Uterus (tissue), 4 donors: ENCODE results near the gene HOXD12. TPM values are rescaled to one million over a fixed set of nuclear protein-coding genes. Genes with fewer than 3 reads are reported as not detected.

Source experiments
- DNase-seq, 2 donors: peaks; one replicate each; pipeline ENCODE4 v3.0.0-alpha.2; 2019 to 2020
- H3K27ac ChIP-seq, 2 donors: fragments of 200-600 bp; sonication (generic); 1 replicate in 1 of 2; 2 replicates in 1 of 2; pipeline ENCODE4 v1.5.1; 2016 to 2018
- H3K27me3 ChIP-seq, 2 donors: fragments of 200-600 bp; sonication (generic); one replicate each; pipeline ENCODE4 v1.5.1; 2018 to 2019; ENCODE audit warnings: control low read depth in 1 of 2
- H3K36me3 ChIP-seq, 2 donors: fragments of 200-600 bp; sonication (generic); one replicate each; pipeline ENCODE4 v1.5.1; 2019; ENCODE audit warnings: control low read depth in 1 of 2
- H3K4me1 ChIP-seq, 2 donors: fragments of 200-600 bp; sonication (generic); one replicate each; pipeline ENCODE4 v1.5.1; 2018 to 2019; ENCODE audit warnings: control low read depth in 1 of 2
- H3K4me3 ChIP-seq, 2 donors: fragments of 200-600 bp; sonication (generic); 1 replicate in 1 of 2; 2 replicates in 1 of 2; pipeline ENCODE4 v1.5.1; 2018 to 2019; ENCODE audit warnings: mild to moderate bottlenecking in 1 of 2
- H3K9me3 ChIP-seq, 2 donors: fragments of 200-600 bp; sonication (generic); one replicate each; pipeline ENCODE4 v1.5.1; 2019; ENCODE audit warnings: control low read depth in 1 of 2
- POLR2A ChIP-seq, 2 donors: fragments of 450-650 bp; IDR thresholded peaks; one replicate each; pipeline ENCODE4 v1.6.1; 2016; ENCODE audit warnings: antibody characterized with exemption in 2 of 2, mild to moderate bottlenecking in 1 of 2, moderate library complexity in 1 of 2
- intact Hi-C: fragments of 100-400 bp; cut with DNase I; formaldehyde crosslinking; loops from one replicate; pipeline ENCODE4 v1.15.1; 2023; ENCODE audit warnings: low total_unique reads
- total RNA-seq, 4 donors: library from RNA; depleted of rRNA in 3 of 4; stranded (reverse); fragments of >200 nt in 3 of 4; gene quantifications; one replicate each; pipeline versions ENCODE4 v1.1.0 to v1.2.4, GENCODE V29; 2014 to 2023
- TF ChIP-seq, protein P1 (sequence below), 4 experiments: fragments of 200-600 bp in 2 of 4; fragments of 450-650 bp in 2 of 4; sonication (generic) in 2 of 4; IDR thresholded peaks; one replicate each; pipeline ENCODE4 v1.5.1; 2016 to 2019; ENCODE audit warnings: antibody characterized with exemption in 4 of 4, mild to moderate bottlenecking in 2 of 4, moderate library complexity in 1 of 4
- donor health status: DM: yes; HTN: yes; CAD: no.

HOXD12 gene
- total RNA-seq, 4 donors from 2014 or later, result 0.76 TPM; not detected in 3

DNA sequence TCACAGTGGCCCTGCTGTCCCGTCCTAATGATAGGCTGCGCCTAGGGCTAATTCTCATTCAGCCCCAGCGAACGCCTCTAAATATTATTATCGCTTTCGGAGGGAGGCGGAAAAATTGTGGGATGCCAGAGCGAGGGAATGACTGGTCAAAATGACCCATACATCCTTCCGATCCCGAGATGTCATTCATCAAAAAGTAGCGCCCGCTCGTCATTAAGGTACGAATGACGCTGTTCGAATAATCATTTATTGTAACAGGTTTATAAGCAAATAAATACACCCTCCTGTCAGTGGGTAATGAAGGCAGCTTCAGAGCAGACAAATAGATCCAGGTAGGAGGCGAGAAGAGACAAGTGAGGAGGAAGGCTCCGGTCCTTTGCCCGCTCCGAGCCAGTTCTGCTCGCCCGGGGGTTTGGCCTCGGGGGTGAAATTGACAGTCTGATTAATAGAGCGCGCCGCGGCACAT, 15.8 kb upstream of the HOXD12 start, which contains the start of gene EVX2:
TSS of gene EVX2 (minus strand) at position 167 of the 466 bp plus-strand sequence. CDS start 186 bp downstream, outside the sequence.
- Histone ChIP-seq H3K4me3 (no peak within 1 kb of the TSS), H3K9me3 (no peaks in the 10 kb centered on the region)

DNA sequence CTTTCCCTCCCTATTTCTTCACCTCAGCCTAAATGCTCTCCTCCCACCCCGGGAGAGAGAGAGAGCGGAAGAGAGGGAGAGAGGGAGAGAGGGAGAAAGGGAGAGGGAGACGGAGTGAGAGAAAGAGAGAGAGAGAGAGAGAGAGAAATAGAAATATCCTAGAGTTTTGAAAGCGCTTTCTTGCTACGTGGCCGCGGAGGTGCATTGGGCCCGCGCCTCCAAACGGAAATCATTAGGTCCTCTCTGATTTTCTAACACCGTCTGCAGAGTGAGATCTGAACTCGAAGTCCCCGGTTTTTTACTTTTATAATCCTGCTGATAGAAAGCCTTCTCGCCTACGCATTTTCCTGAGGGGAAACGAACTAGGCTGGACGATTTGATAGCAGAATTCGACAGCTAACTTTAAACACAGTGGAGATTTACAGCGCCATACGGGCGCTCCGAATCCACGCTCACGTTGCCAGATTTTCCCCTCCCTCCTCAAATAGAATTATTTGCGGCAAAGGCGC, 14.9 kb upstream of the HOXD12 start:
- Histone ChIP-seq H3K4me1 (peaks cover 0 to 10% of the 10 kb centered on the region in 2 donors), H3K27ac (no peak overlapping the region), H3K9me3 (no peaks in the 10 kb centered on the region), H3K27me3 (peaks cover 64 to 88% of the 10 kb centered on the region in 2 donors), H3K36me3 (no peaks in the 10 kb centered on the region), H3K4me3 (no peak overlapping the region)
- intact Hi-C loops, result loop anchor here (10.0 kb wide), 1 partner anchor 400 kb away; no protein-coding TSS in a partner anchor
- TF ChIP-seq POLR2A (IDR thresholded peaks at IDR 0.05), result no peak
- TF ChIP-seq, protein P1, sequence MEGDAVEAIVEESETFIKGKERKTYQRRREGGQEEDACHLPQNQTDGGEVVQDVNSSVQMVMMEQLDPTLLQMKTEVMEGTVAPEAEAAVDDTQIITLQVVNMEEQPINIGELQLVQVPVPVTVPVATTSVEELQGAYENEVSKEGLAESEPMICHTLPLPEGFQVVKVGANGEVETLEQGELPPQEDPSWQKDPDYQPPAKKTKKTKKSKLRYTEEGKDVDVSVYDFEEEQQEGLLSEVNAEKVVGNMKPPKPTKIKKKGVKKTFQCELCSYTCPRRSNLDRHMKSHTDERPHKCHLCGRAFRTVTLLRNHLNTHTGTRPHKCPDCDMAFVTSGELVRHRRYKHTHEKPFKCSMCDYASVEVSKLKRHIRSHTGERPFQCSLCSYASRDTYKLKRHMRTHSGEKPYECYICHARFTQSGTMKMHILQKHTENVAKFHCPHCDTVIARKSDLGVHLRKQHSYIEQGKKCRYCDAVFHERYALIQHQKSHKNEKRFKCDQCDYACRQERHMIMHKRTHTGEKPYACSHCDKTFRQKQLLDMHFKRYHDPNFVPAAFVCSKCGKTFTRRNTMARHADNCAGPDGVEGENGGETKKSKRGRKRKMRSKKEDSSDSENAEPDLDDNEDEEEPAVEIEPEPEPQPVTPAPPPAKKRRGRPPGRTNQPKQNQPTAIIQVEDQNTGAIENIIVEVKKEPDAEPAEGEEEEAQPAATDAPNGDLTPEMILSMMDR (IDR thresholded peaks at IDR 0.05), result no peak
- no peak for DNase-seq

More for the DNA sequence above, 15.8 kb upstream of the HOXD12 start, which contains the start of gene EVX2:
- H3K27me3 ChIP-seq, result peaks cover 69 to 88% of the 10 kb centered on the region in 2 donors
- TF ChIP-seq, protein P1 (IDR thresholded peaks at IDR 0.05), result no peak
- no peak for TF ChIP-seq POLR2A (IDR thresholded peaks at IDR 0.05)
- no peaks in the 10 kb centered on the region for H3K36me3 ChIP-seq
- intact Hi-C loops, result loop anchor here (10.0 kb wide), 1 partner anchor 399 kb away; no protein-coding TSS in a partner anchor
- H3K27ac ChIP-seq, result no peak within 1 kb of the TSS
- DNase-seq, result no peak
- peaks cover 0 to 11% of the 10 kb centered on the region in 2 donors for H3K4me1 ChIP-seq

DNA sequence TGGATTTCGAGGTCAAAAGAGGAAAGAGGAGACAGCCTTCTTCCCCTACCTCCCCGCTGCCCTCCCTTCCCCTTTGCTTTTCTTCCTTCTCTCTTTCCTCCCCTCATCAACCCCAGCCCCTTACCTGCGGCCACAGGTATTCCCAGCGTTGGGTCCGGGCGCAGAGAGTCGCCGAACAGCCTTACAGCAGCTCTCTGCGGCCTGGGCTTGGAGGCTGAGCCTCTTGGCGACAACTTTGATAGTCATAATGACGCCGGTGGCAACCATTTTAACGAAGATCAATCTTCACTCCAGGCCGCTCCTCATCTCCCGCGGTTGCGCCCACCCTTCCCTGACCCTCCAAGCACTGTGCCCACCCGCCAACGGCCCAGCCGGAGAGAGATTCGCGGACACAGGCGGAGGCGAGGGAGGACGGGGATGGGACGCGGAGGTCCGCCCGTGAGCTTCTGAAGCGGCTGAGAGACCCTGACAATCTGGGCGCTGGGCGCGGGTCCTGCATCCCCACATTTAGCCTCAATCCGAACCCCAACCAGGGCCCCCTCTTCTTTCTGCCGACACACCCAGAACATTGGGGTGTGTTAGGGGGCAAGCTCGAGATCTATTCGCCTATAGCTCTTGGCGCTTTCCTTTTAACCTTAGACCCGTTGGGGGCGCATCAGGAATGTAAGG, 14.3 kb upstream of the HOXD12 start:
- Histone ChIP-seq H3K27ac (no peak overlapping the region), H3K27me3 (peaks cover 64 to 92% of the 10 kb centered on the region in 2 donors), H3K4me1 (peaks cover 0 to 6% of the 10 kb centered on the region in 2 donors), H3K4me3 (no peak overlapping the region), H3K9me3 (no peaks in the 10 kb centered on the region), H3K36me3 (no peaks in the 10 kb centered on the region)
- no peak for DNase-seq
- intact Hi-C loops, result loop anchor here (10.0 kb wide), 1 partner anchor 400 kb away; no protein-coding TSS in a partner anchor
- TF ChIP-seq, protein P1 (IDR thresholded peaks at IDR 0.05), result no peak
- TF ChIP-seq POLR2A (IDR thresholded peaks at IDR 0.05), result no peak

DNA sequence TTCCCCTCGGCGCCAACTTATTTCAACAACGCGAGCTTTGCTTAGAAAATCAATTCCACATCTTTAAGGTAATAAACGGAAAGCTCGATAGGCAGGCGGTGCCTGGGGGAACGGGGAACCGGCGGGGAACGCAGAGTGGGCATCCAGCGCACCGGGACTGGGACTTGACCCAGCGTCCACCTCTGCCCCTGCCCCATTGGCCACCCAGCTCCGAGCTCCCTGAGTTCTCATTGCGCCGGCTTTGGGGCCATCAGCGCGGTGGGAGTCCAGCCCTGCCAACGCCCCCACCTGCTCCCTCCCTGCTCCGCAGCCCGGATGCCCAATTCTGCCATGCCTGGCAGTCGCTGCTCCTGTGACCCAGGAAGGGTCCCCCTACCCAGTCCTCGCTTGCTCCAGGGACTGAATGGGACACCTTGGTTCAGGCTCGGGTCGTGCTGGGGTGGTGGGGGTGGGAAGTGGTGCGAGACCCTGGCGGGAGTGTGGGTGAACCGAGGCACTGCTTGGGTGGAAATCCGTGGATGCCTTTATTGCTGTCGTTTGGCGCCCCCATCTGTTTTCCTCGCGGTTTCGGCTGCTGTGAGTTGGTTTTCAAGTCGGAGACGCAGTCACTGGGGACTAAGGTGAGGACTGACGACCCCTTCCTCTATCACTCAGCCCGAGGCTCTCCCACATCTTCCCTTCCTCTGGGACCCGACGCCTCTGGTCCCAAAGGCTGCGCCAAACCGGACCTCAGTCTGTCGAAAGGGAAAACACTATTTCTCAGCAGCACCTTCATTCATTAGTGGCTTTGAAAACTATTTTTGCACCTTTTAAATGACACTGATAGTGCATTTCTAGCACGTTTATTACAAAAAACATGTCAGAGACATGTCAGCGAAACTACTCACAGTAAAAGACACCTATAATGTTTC, 13.5 kb upstream of the HOXD12 start:
- peaks cover 59 to 94% of the 10 kb centered on the region in 2 donors for H3K27me3 ChIP-seq
- peaks cover 0 to 3% of the 10 kb centered on the region in 2 donors for H3K4me1 ChIP-seq
- TF ChIP-seq POLR2A (IDR thresholded peaks at IDR 0.05), result no peak
- TF ChIP-seq, protein P1 (IDR thresholded peaks at IDR 0.05), result peak in 2 of 4 experiments; percentile 18 to 28
- no peaks in the 10 kb centered on the region for H3K36me3 ChIP-seq
- H3K4me3 ChIP-seq, result no peak overlapping the region
- DNase-seq, result no peak
- intact Hi-C loops, result loop anchor here (10.0 kb wide), 1 partner anchor 401 kb away; no protein-coding TSS in a partner anchor
- H3K27ac ChIP-seq, result no peak overlapping the region
- no peaks in the 10 kb centered on the region for H3K9me3 ChIP-seq
